Measurements from ENCODE around the gene CAPN5. TPM values are rescaled to one million over a fixed set of nuclear protein-coding genes. Genes with fewer than 3 reads are reported as not detected.

The CAPN5 gene
- total RNA-seq, 1 donor from 2014 or later = 15.0 TPM

- Histone ChIP-seq H3K27ac (no peak overlapping the region), H3K9me3 (no peaks in the 10 kb centered on the region), H3K36me3 (no peaks in the 10 kb centered on the region), H3K4me1 (peaks cover 26% of the 10 kb centered on the region), H3K4me3 (no peak overlapping the region), H3K27me3 (no peaks in the 10 kb centered on the region)
- no peak for DNase-seq (ENCODE audit: extremely low spot score in 2 of 2)
- TF ChIP-seq CTCF (IDR thresholded peaks at IDR 0.05) = no peak
- TF ChIP-seq POLR2A (IDR thresholded peaks at IDR 0.05) = no peak
- TF ChIP-seq POLR2AphosphoS5 (IDR thresholded peaks at IDR 0.05; ENCODE audit: insufficient read depth in 1 of 2, low read depth in 1 of 2) = no peak
- intact Hi-C loops (cut with DNase I) = no loop called here
Measured at GRCh38 chr11:77131560-77131959, 64.8 kb downstream of the CAPN5 start.

GRCh38 chr11:77135069-77135468 is 68.3 kb downstream of the CAPN5 start:
- no peaks in the 10 kb centered on the region for H3K36me3 ChIP-seq
- no peak overlapping the region for H3K27ac ChIP-seq
- peaks cover 21% of the 10 kb centered on the region for H3K4me1 ChIP-seq
- TF ChIP-seq POLR2AphosphoS5 (IDR thresholded peaks at IDR 0.05; ENCODE audit: insufficient read depth in 1 of 2, low read depth in 1 of 2) (no peak), CTCF (IDR thresholded peaks at IDR 0.05) (no peak), POLR2A (IDR thresholded peaks at IDR 0.05) (no peak)
- no peaks in the 10 kb centered on the region for H3K9me3 ChIP-seq
- no peaks in the 10 kb centered on the region for H3K27me3 ChIP-seq
- intact Hi-C loops (cut with DNase I) = no loop called here
- no peak overlapping the region for H3K4me3 ChIP-seq
- DNase-seq (ENCODE audit: extremely low spot score in 2 of 2) = no peak

GRCh38 chr11:77136074-77136473 is 69.3 kb downstream of the CAPN5 start:
- intact Hi-C loops (cut with DNase I) = no loop called here
- Histone ChIP-seq H3K9me3 (no peaks in the 10 kb centered on the region), H3K4me1 (peaks cover 25% of the 10 kb centered on the region), H3K27me3 (no peaks in the 10 kb centered on the region), H3K4me3 (no peak overlapping the region), H3K27ac (no peak overlapping the region), H3K36me3 (no peaks in the 10 kb centered on the region)
- DNase-seq (ENCODE audit: extremely low spot score in 2 of 2) = no peak
- TF ChIP-seq POLR2AphosphoS5 (IDR thresholded peaks at IDR 0.05; ENCODE audit: insufficient read depth in 1 of 2, low read depth in 1 of 2) (no peak), CTCF (IDR thresholded peaks at IDR 0.05) (no peak), POLR2A (IDR thresholded peaks at IDR 0.05) (no peak)

GRCh38 chr11:77136784-77137420 is 70.1 kb downstream of the CAPN5 start:
- Histone ChIP-seq H3K27ac (no peak overlapping the region), H3K4me1 (peaks cover 21% of the 10 kb centered on the region), H3K36me3 (no peaks in the 10 kb centered on the region), H3K27me3 (no peaks in the 10 kb centered on the region), H3K4me3 (no peak overlapping the region), H3K9me3 (no peaks in the 10 kb centered on the region)
- TF ChIP-seq POLR2A (IDR thresholded peaks at IDR 0.05) = no peak
- no peak for TF ChIP-seq POLR2AphosphoS5 (IDR thresholded peaks at IDR 0.05; ENCODE audit: insufficient read depth in 1 of 2, low read depth in 1 of 2)
- no peak for TF ChIP-seq CTCF (IDR thresholded peaks at IDR 0.05)
- DNase-seq (ENCODE audit: extremely low spot score in 2 of 2) = no peak
- intact Hi-C loops (cut with DNase I) = no loop called here

- Histone ChIP-seq H3K27me3 (no peaks in the 10 kb centered on the region), H3K9me3 (no peaks in the 10 kb centered on the region), H3K36me3 (no peaks in the 10 kb centered on the region), H3K27ac (no peak overlapping the region), H3K4me1 (peaks cover 21% of the 10 kb centered on the region), H3K4me3 (no peak overlapping the region)
- no peak for TF ChIP-seq POLR2AphosphoS5 (IDR thresholded peaks at IDR 0.05; ENCODE audit: insufficient read depth in 1 of 2, low read depth in 1 of 2)
- TF ChIP-seq POLR2A (IDR thresholded peaks at IDR 0.05) = no peak
- TF ChIP-seq CTCF (IDR thresholded peaks at IDR 0.05) = no peak
- intact Hi-C loops (cut with DNase I) = no loop called here
- DNase-seq (ENCODE audit: extremely low spot score in 2 of 2) = no peak
Measured at GRCh38 chr11:77137421-77137820, 70.7 kb downstream of the CAPN5 start.
